GM23338 (cell line): ENCODE measurements around the gene C11orf65. TPM values are rescaled to one million over a fixed set of nuclear protein-coding genes. Genes with fewer than 3 reads are reported as not detected.

ENCODE experiments used
- ATAC-seq: fragments of 200-7000 bp; cut with Tn5 transposase; 3 replicates; pipeline ENCODE4 v1.9.1; 2020
- DNase-seq: peaks from one replicate; pipeline ENCODE4 v3.0.0-alpha.2; 2015; ENCODE audit warnings: low spot score
- H2AFZ ChIP-seq: fragments of 200-600 bp; sonication (generic); 2 replicates; pipeline ENCODE4 v1.8.0; 2016; ENCODE audit warnings: antibody characterized with exemption, mild to moderate bottlenecking, moderate library complexity
- H3F3A ChIP-seq: fragments of 200-600 bp; sonication (generic); replicated peaks from 2 replicates; pipeline ENCODE4 v1.8.0; 2017; ENCODE audit warnings: antibody characterized with exemption, mixed run types, low read depth
- H3K27ac ChIP-seq: fragments of 200-600 bp; sonication (generic); 2 replicates; pipeline ENCODE4 v1.6.1; 2016; ENCODE audit warnings: low read depth
- H3K27me3 ChIP-seq: fragments of 200-600 bp; sonication (generic); 2 replicates; pipeline ENCODE4 v1.8.0; 2016; ENCODE audit warnings: mild to moderate bottlenecking, mixed run types, moderate library complexity; ENCODE audit not compliant: insufficient read depth
- H3K36me3 ChIP-seq: fragments of 200-600 bp; sonication (generic); 2 replicates; pipeline ENCODE4 v1.8.0; 2016; ENCODE audit warnings: mild to moderate bottlenecking; ENCODE audit not compliant: insufficient read depth
- H3K4me1 ChIP-seq: fragments of 200-600 bp; sonication (generic); 2 replicates; pipeline ENCODE4 v1.8.0; 2016; ENCODE audit warnings: mild to moderate bottlenecking, moderate library complexity; ENCODE audit not compliant: insufficient read depth
- H3K4me2 ChIP-seq: fragments of 200-600 bp; sonication (generic); 2 replicates; pipeline ENCODE4 v1.7.1; 2017; ENCODE audit warnings: mixed run types
- H3K4me3 ChIP-seq: fragments of 200-600 bp; sonication (generic); 2 replicates; pipeline ENCODE4 v1.6.1; 2016; ENCODE audit warnings: mixed run types
- H3K79me2 ChIP-seq: fragments of 200-600 bp; sonication (generic); replicated peaks from 2 replicates; pipeline ENCODE4 v1.8.0; 2017; ENCODE audit warnings: mild to moderate bottlenecking; ENCODE audit not compliant: insufficient read depth
- H3K9me2 ChIP-seq: fragments of 200-600 bp; sonication (generic); 2 replicates; pipeline ENCODE4 v1.8.0; 2017; ENCODE audit not compliant: insufficient read depth
- H4K20me1 ChIP-seq: fragments of 200-600 bp; sonication (generic); replicated peaks from 2 replicates; pipeline ENCODE4 v1.8.0; 2017; ENCODE audit warnings: mild to moderate bottlenecking; ENCODE audit not compliant: insufficient read depth
- H3K27ac Mint-ChIP-seq: 2 replicates; pipeline ENCODE4 v1.8.0; 2020; ENCODE audit warnings: inconsistent platforms, mild to moderate bottlenecking, moderate library complexity, mixed read lengths
- H3K27me3 Mint-ChIP-seq: 3 replicates; pipeline ENCODE4 v1.8.0; 2022; ENCODE audit warnings: low read depth, mild to moderate bottlenecking, moderate library complexity, mixed read lengths, inconsistent platforms; ENCODE audit not compliant: insufficient read depth, poor library complexity
- H3K36me3 Mint-ChIP-seq: 3 replicates; pipeline ENCODE4 v1.8.0; 2021; ENCODE audit warnings: low read depth, mild to moderate bottlenecking, inconsistent platforms, moderate library complexity, mixed read lengths
- H3K4me1 Mint-ChIP-seq: 3 replicates; pipeline ENCODE4 v1.8.0; 2020; ENCODE audit warnings: mild to moderate bottlenecking, inconsistent platforms, mixed read lengths
- H3K4me3 Mint-ChIP-seq: 3 replicates; pipeline ENCODE4 v1.8.0; 2021; ENCODE audit warnings: moderate library complexity, mild to moderate bottlenecking, inconsistent platforms, mixed read lengths
- H3K9me3 Mint-ChIP-seq: 3 replicates; pipeline ENCODE4 v1.8.0; 2020; ENCODE audit warnings: moderate library complexity, mild to moderate bottlenecking, inconsistent platforms, mixed read lengths
- CREB1 ChIP-seq: fragments of 250-450 bp; sonication (Bioruptor Pico); IDR thresholded peaks from 2 replicates; pipeline ENCODE4 v1.5.0; 2020; ENCODE audit warnings: low read depth, mild to moderate bottlenecking, moderate library complexity
- CTCF ChIP-seq, 2 experiments: fragments of 200-600 bp in 1 of 2; sonication (generic) in 1 of 2; conservative IDR thresholded peaks; 2 replicates each; pipeline versions ENCODE4 v1.5.1 to v1.6.1; 2016 to 2017; ENCODE audit warnings: antibody characterized with exemption in 2 of 2, low read depth in 2 of 2, mild to moderate bottlenecking in 2 of 2, moderate library complexity in 1 of 2
- ETS1 ChIP-seq: IDR thresholded peaks from 2 replicates; pipeline ENCODE4 v1.6.1; 2016; ENCODE audit warnings: antibody characterized with exemption
- JUNB ChIP-seq: IDR thresholded peaks from one replicate; pipeline ENCODE4 v1.6.1; 2016; ENCODE audit warnings: antibody characterized with exemption; ENCODE audit not compliant: unreplicated experiment
- POLR2AphosphoS5 ChIP-seq: IDR thresholded peaks from 2 replicates; pipeline ENCODE4 v1.6.1; 2016; ENCODE audit warnings: antibody characterized with exemption, low read depth
- REST ChIP-seq: IDR thresholded peaks from one replicate; pipeline ENCODE4 v1.6.1; 2018; ENCODE audit warnings: antibody characterized with exemption; ENCODE audit not compliant: unreplicated experiment
- STAT1 ChIP-seq: IDR thresholded peaks from one replicate; pipeline ENCODE4 v1.6.1; 2016; ENCODE audit warnings: antibody characterized with exemption; ENCODE audit not compliant: unreplicated experiment
- ZNF114 ChIP-seq: fragments of 250-450 bp; sonication (Bioruptor Pico); IDR thresholded peaks from 2 replicates; pipeline ENCODE4 v1.5.0; 2020; ENCODE audit warnings: mild to moderate bottlenecking, moderate library complexity
- polyA plus RNA-seq: library from polyadenylated mRNA; unstranded; fragments of >200 nt; fragmentation: Nextera tagmentation; extraction: Ambion mirVana; gene quantifications from 2 replicates; pipeline ENCODE4 v1.2.1, GENCODE V29; 2016
- total RNA-seq: library from RNA; depleted of rRNA; stranded (reverse); fragments of >200 nt; shearing (Covaris generic); gene quantifications from 2 replicates; pipeline ENCODE4 v1.2.3, GENCODE V29; 2014

Gene C11orf65
- total and polyA plus RNA-seq, 2 experiments from 2014 or later, result 0.21 to 1.7 TPM

GRCh38 chr11:108498046-108498815 lies 30.9 kb upstream of the C11orf65 start, which contains the start of gene POGLUT3:
POGLUT3 (minus strand) TSS chr11:108498384; CDS start chr11:108498366, 18 bp downstream.
- H4K20me1 ChIP-seq, result no peaks in the 10 kb centered on the region
- H3K9me2 ChIP-seq, result no peaks in the 10 kb centered on the region
- H3K27ac Mint-ChIP-seq, result peak within 1 kb of the TSS; percentile 93
- peaks cover 4% of the 10 kb centered on the region; the same call in 1 of the 2 replicates for H3K27me3 ChIP-seq
- 0 out of 2 replicates have a peak, but pooled peaks cover 4% of the 10 kb centered on the region for H3F3A ChIP-seq
- H3K27ac ChIP-seq, result peak within 1 kb of the TSS; percentile 56; the same call in 1 of the 2 replicates
- peaks cover 17% of the 10 kb centered on the region for H3K27me3 Mint-ChIP-seq
- H3K4me2 ChIP-seq, result peak within 1 kb of the TSS; percentile 77
- peak; percentile 83 for ATAC-seq
- no peak for TF ChIP-seq ZNF114 (CRISPR knock-in tag)
- TF ChIP-seq POLR2AphosphoS5, result peak; percentile 34; the same call in 1 of the 2 replicates
- H3K4me3 Mint-ChIP-seq, result peak within 1 kb of the TSS; percentile 97
- no peaks in the 10 kb centered on the region for H3K79me2 ChIP-seq
- H3K4me3 ChIP-seq, result peak within 1 kb of the TSS; percentile 72
- no peaks in the 10 kb centered on the region for H3K9me3 Mint-ChIP-seq
- DNase-seq, result peak; percentile 76
- H2AFZ ChIP-seq, result peak within 1 kb of the TSS; percentile 92
- peaks cover 9% of the 10 kb centered on the region for H3K4me1 ChIP-seq
- no peaks in the 10 kb centered on the region for H3K36me3 Mint-ChIP-seq
- peaks cover 9% of the 10 kb centered on the region; the same call in 2 of the 3 replicates for H3K4me1 Mint-ChIP-seq
- H3K36me3 ChIP-seq, result no peaks in the 10 kb centered on the region

- ATAC-seq (peak; percentile 92), DNase-seq (peak; percentile 94)
- Histone ChIP-seq H4K20me1 (no peaks in the 10 kb centered on the region), H3K36me3 (no peaks in the 10 kb centered on the region), H3K4me2 (peak overlapping the region; percentile 77), H3K27me3 (peaks cover 4% of the 10 kb centered on the region; the same call in 1 of the 2 replicates), H3K79me2 (no peaks in the 10 kb centered on the region), H3K4me3 (peak overlapping the region; percentile 72), H3K27ac (peak overlapping the region; percentile 56; the same call in 1 of the 2 replicates), H3K9me2 (no peaks in the 10 kb centered on the region), H3K4me1 (peaks cover 9% of the 10 kb centered on the region), H3F3A (0 out of 2 replicates have a peak, but pooled peaks cover 4% of the 10 kb centered on the region), H2AFZ (peak overlapping the region; percentile 91)
- Mint-ChIP-seq H3K27me3 (peaks cover 17% of the 10 kb centered on the region), H3K27ac (peak overlapping the region; percentile 93), H3K4me1 (peaks cover 9% of the 10 kb centered on the region; the same call in 2 of the 3 replicates), H3K4me3 (peak overlapping the region; percentile 97), H3K36me3 (no peaks in the 10 kb centered on the region), H3K9me3 (no peaks in the 10 kb centered on the region)
- no peak for TF ChIP-seq ETS1
- peak; percentile 92 for TF ChIP-seq POLR2AphosphoS5
- peak; percentile 84 for TF ChIP-seq CREB1
Observed at GRCh38 chr11:108497317-108498045, 30.2 kb upstream of the C11orf65 start.

GRCh38 chr11:108496643-108497256 lies 29.4 kb upstream of the C11orf65 start:
- no peak overlapping the region for H2AFZ ChIP-seq
- H3K27me3 ChIP-seq, result peaks cover 4% of the 10 kb centered on the region; the same call in 1 of the 2 replicates
- H3K27me3 Mint-ChIP-seq, result peaks cover 17% of the 10 kb centered on the region
- ATAC-seq (no peak), DNase-seq (no peak)
- no peaks in the 10 kb centered on the region for H3K36me3 ChIP-seq
- H4K20me1 ChIP-seq, result no peaks in the 10 kb centered on the region
- peak overlapping the region; percentile 56; the same call in 1 of the 2 replicates for H3K27ac ChIP-seq
- H3K4me3 Mint-ChIP-seq, result peak overlapping the region; percentile 97
- peaks cover 12% of the 10 kb centered on the region; the same call in 2 of the 3 replicates for H3K4me1 Mint-ChIP-seq
- 0 out of 2 replicates have a peak, but pooled peaks cover 4% of the 10 kb centered on the region for H3F3A ChIP-seq
- no peaks in the 10 kb centered on the region for H3K79me2 ChIP-seq
- TF ChIP-seq REST (no peak), CTCF (conservative IDR thresholded peaks at IDR 0.05; ENCODE audit: low read depth in 2 of 2) (no peak), STAT1 (no peak), JUNB (no peak)
- no peaks in the 10 kb centered on the region for H3K9me2 ChIP-seq
- no peaks in the 10 kb centered on the region for H3K9me3 Mint-ChIP-seq
- H3K36me3 Mint-ChIP-seq, result no peaks in the 10 kb centered on the region
- no peak overlapping the region for H3K27ac Mint-ChIP-seq
- peaks cover 9% of the 10 kb centered on the region for H3K4me1 ChIP-seq
- peak overlapping the region; percentile 72 for H3K4me3 ChIP-seq
- peak overlapping the region; percentile 77 for H3K4me2 ChIP-seq
